K562 (cell line): Measurements from ENCODE around the gene NUP155. TPM values are rescaled to one million over a fixed set of nuclear protein-coding genes. Genes with fewer than 3 reads are reported as not detected.

Experiments used
- ATAC-seq: fragments of 200-7000 bp; cut with Tn5 transposase; 3 replicates; pipeline ENCODE4 v1.9.1; 2020; ENCODE audit warnings: moderate library complexity
- BruUV-seq: library from RNA; stranded (reverse); fragments of 400-500 nt; replicated peaks from 2 replicates; lab custom pipeline; 2021; lab: Mats Ljungman, UMichigan
- CTCF ChIA-PET: fragments of 300-600 bp; formaldehyde crosslinking; extraction: SDS; loops from one replicate; lab custom pipeline; 2021; ENCODE audit warnings: low intra/inter-chr PET ratio; lab: Yijun Ruan, JAX
- POLR2A ChIA-PET: fragments of 300-600, 350-650 bp; sonication (Branson Sonifier 250); formaldehyde crosslinking; extraction: SDS; loops from one replicate; lab custom pipeline; 2021; ENCODE audit warnings: antibody characterized with exemption, inconsistent platforms; lab: Yijun Ruan, JAX
- DNase-seq, 4 experiments: peaks; one replicate each; pipeline versions ENCODE4 v3.0.0 to v3.0.0-alpha.2; 2011 to 2018; ENCODE audit warnings: low spot score in 3 of 4, mixed read lengths in 3 of 4; ENCODE audit errors: extremely low read depth in 1 of 4
- FAIRE-seq: peaks from 2 replicates; lab custom pipeline; 2011; peaks lifted over from hg19 to GRCh38; lab: Jason Lieb, UNC
- H2AFZ ChIP-seq: 2 replicates; pipeline ENCODE4 v1.6.0; 2011; ENCODE audit warnings: low read depth, low read length, control low read depth, inconsistent platforms
- H3K27ac ChIP-seq: fragments of 200-600 bp; 3 replicates; pipeline ENCODE4 v1.8.0; 2011; ENCODE audit warnings: low read depth, mild to moderate bottlenecking, control low read depth, inconsistent platforms, low read length, moderate library complexity, mixed read lengths; ENCODE audit errors: extremely low read depth
- H3K27me3 ChIP-seq, 2 experiments: fragments of 300-600 bp in 1 of 2; 2 replicates in 1 of 2; 3 replicates in 1 of 2; pipeline versions ENCODE4 v1.6.0 to v1.8.0; 2011; ENCODE audit warnings: inconsistent platforms in 2 of 2, low read length in 2 of 2, mild to moderate bottlenecking in 1 of 2, mixed read lengths in 1 of 2, moderate library complexity in 1 of 2; ENCODE audit not compliant: control insufficient read depth in 2 of 2, insufficient read depth in 2 of 2
- H3K36me3 ChIP-seq: fragments of 300-600 bp; 3 replicates; pipeline ENCODE4 v1.8.0; 2011; ENCODE audit warnings: mild to moderate bottlenecking, low read length, inconsistent platforms; ENCODE audit not compliant: control insufficient read depth, insufficient read depth
- H3K4me1 ChIP-seq, 2 experiments: fragments of 200-600 bp in 1 of 2; replicated peaks in 1 of 2; 2 replicates in 1 of 2; 3 replicates in 1 of 2; pipeline versions ENCODE4 v1.5.1 to v1.8.0; 2011; ENCODE audit warnings: inconsistent platforms in 2 of 2, low read length in 2 of 2, mild to moderate bottlenecking in 1 of 2, mixed read lengths in 1 of 2, moderate library complexity in 1 of 2; ENCODE audit not compliant: control insufficient read depth in 2 of 2, insufficient read depth in 2 of 2
- H3K4me2 ChIP-seq: 2 replicates; pipeline ENCODE4 v1.6.1; 2011; ENCODE audit warnings: low read length, control low read depth, inconsistent platforms, mixed read lengths; ENCODE audit not compliant: insufficient read depth
- H3K4me3 ChIP-seq: fragments of 200-600 bp; sonication (generic), shearing (Covaris generic); 2 replicates; pipeline ENCODE4 v1.5.1; 2016; ENCODE audit warnings: control low read depth, inconsistent platforms
- H3K79me2 ChIP-seq: fragments of 200-600 bp; 3 replicates; pipeline ENCODE4 v1.8.0; 2011; ENCODE audit warnings: low read length, inconsistent platforms; ENCODE audit not compliant: control insufficient read depth, insufficient read depth
- H3K9ac ChIP-seq, 2 experiments: 2 replicates each; pipeline versions ENCODE4 v1.6.0 to v1.6.1; 2011; ENCODE audit warnings: low read depth in 2 of 2, low read length in 2 of 2, control low read depth in 1 of 2, inconsistent platforms in 1 of 2, mild to moderate bottlenecking in 1 of 2, mixed read lengths in 1 of 2; ENCODE audit not compliant: insufficient read depth in 1 of 2
- H3K9me1 ChIP-seq: one replicate; pipeline ENCODE4 v1.6.0; 2011; ENCODE audit warnings: inconsistent platforms, mild to moderate bottlenecking, low read length, moderate library complexity; ENCODE audit not compliant: control insufficient read depth, insufficient read depth
- H3K9me3 ChIP-seq: replicated peaks from 2 replicates; pipeline ENCODE4 v1.5.1; 2011; ENCODE audit warnings: low read depth, low read length, inconsistent platforms; ENCODE audit not compliant: control insufficient read depth, insufficient read depth
- H4K20me1 ChIP-seq: replicated peaks from 2 replicates; pipeline ENCODE4 v1.6.1; 2011; ENCODE audit warnings: low read length, inconsistent platforms, mixed read lengths; ENCODE audit not compliant: control insufficient read depth, insufficient read depth
- BHLHE40 ChIP-seq: IDR thresholded peaks from 2 replicates; pipeline ENCODE4 v1.6.1; 2011; ENCODE audit warnings: low read length, improper control_type of control experiment
- KHSRP ChIP-seq: fragments of 450-650 bp; IDR thresholded peaks from 2 replicates; pipeline ENCODE4 v1.6.1; 2017
- MAFK ChIP-seq: IDR thresholded peaks from 2 replicates; pipeline ENCODE4 v1.6.1; 2011; ENCODE audit warnings: low read length, improper control_type of control experiment
- POU5F1 ChIP-seq: fragments of 150-350 bp; IDR thresholded peaks from 2 replicates; pipeline ENCODE4 v1.6.1; 2014; ENCODE audit warnings: borderline replicate concordance, low read length, low read depth, mild to moderate bottlenecking; ENCODE audit not compliant: partially characterized antibody
- SMARCA4 ChIP-seq: fragments of 450-650 bp; IDR thresholded peaks from 2 replicates; pipeline ENCODE4 v1.6.1; 2016
- ZBTB49 ChIP-seq: sonication (generic); formaldehyde crosslinking; IDR thresholded peaks from 2 replicates; pipeline ENCODE4 v1.8.0; 2022; ENCODE audit warnings: missing genetic modification reagents, mild to moderate bottlenecking, borderline replicate concordance
- ZNF224 ChIP-seq: sonication (generic); formaldehyde crosslinking; IDR thresholded peaks from 2 replicates; pipeline ENCODE4 v1.8.0; 2022; ENCODE audit warnings: mild to moderate bottlenecking, missing genetic modification reagents
- ZNF785 ChIP-seq: fragments of 250-450 bp; sonication (Bioruptor Pico); IDR thresholded peaks from 2 replicates; pipeline ENCODE4 v1.4.0; 2020; ENCODE audit warnings: mild to moderate bottlenecking
- WGBS: fragments of 100-300 bp; shearing (Covaris generic); methylation state at CpG from one replicate; pipeline ENCODE4 v1.1.6; 2016; ENCODE audit warnings: low coverage, mixed read lengths; ENCODE audit not compliant: insufficient coverage; ENCODE audit errors: missing lambda C conversion rate; 5-methylcytosine and 5-hydroxymethylcytosine counted together
- in situ Hi-C: fragments of 300-500 bp; cut with MboI; formaldehyde crosslinking; loops from 4 replicates; pipeline ENCODE4 v1.15.0; 2018; ENCODE audit warnings: inconsistent platforms, mixed read lengths
- intact Hi-C: fragments of 100-400 bp; cut with micrococcal nuclease; formaldehyde crosslinking; loops from 2 replicates; pipeline ENCODE4 v1.14.2; 2022
- polyA plus RNA-seq, 8 experiments: library from polyadenylated mRNA; depleted of rRNA in 4 of 8; stranded (reverse) in 5 of 8; unstranded in 3 of 8; fragments of >200 nt; fragmentation: Nextera tagmentation in 2 of 8; fragmentation: Illumina TruSeq in 1 of 8; extraction: Ambion mirVana in 2 of 8; extraction: Trizol in 1 of 8; gene quantifications; 2 replicates each; pipeline versions ENCODE4 v1.2.1 to v1.2.3, GENCODE V29; 2011 to 2014; ENCODE audit warnings: inconsistent platforms in 1 of 8, missing spikeins in 1 of 8
- total RNA-seq, 7 experiments: library from RNA; depleted of rRNA in 6 of 7; stranded (reverse); fragments of >200 nt in 6 of 7; fragmentation: Illumina TruSeq in 2 of 7; extraction: Trizol in 2 of 7; gene quantifications; 2 replicates each; pipeline versions ENCODE4 v1.2.1 to v1.2.3, GENCODE V29; 2011 to 2021; ENCODE audit warnings: low replicate concordance in 1 of 7

Gene NUP155
- total and polyA plus RNA-seq, 9 of the 15 experiments (the other 6 are each of a cell fraction or from before 2014, with no cell fraction given) = 39.3 to 130 (median 77.0) TPM

- POLR2A ChIA-PET = interaction anchor here (0.5 to 1.0 kb wide), 2 partner anchors 10 to 518 kb away, joined by 3 to 4 read pairs; no protein-coding TSS in a partner anchor
- Histone ChIP-seq H3K79me2 (no peaks in the 10 kb centered on the region), H3K36me3 (no peaks in the 10 kb centered on the region), H3K4me2 (no peak overlapping the region), H3K27me3 (peaks cover 19 to 42% of the 10 kb centered on the region in 2 experiments), H4K20me1 (no peaks in the 10 kb centered on the region), H3K9ac (no peak overlapping the region), H3K9me1 (no peaks in the 10 kb centered on the region), H3K9me3 (no peaks in the 10 kb centered on the region), H2AFZ (no peak overlapping the region), H3K4me1 (peaks cover 0 to 8% of the 10 kb centered on the region in 2 experiments; a peak in 1 of 5 replicates), H3K4me3 (no peak overlapping the region), H3K27ac (no peak overlapping the region)
- BruUV-seq = no TSS peak
- DNase-seq = no peak
- no peak for FAIRE-seq
- 13% methylated on average over 19 of the region's 19 CpGs for WGBS
- in situ Hi-C loops = no loop called here
- no peak for ATAC-seq
- intact Hi-C loops = no loop called here
- TF ChIP-seq POU5F1 (no peak), SMARCA4 (no peak), ZNF785 (CRISPR knock-in tag) (no peak), ZNF224 (CRISPR knock-in tag) (no peak), KHSRP (no peak)
- CTCF ChIA-PET = no interaction called here
Measured at GRCh38 chr5:37248421-37248969, 122.4 kb downstream of the NUP155 start.

- Histone ChIP-seq H3K79me2 (no peaks in the 10 kb centered on the region), H3K4me1 (peaks cover 0 to 8% of the 10 kb centered on the region in 2 experiments; a peak in 1 of 5 replicates), H3K4me3 (no peak overlapping the region), H3K9ac (no peak overlapping the region), H3K9me1 (no peaks in the 10 kb centered on the region), H2AFZ (no peak overlapping the region), H3K36me3 (no peaks in the 10 kb centered on the region), H3K27me3 (peaks cover 19 to 42% of the 10 kb centered on the region in 2 experiments), H4K20me1 (no peaks in the 10 kb centered on the region), H3K27ac (no peak overlapping the region), H3K9me3 (no peaks in the 10 kb centered on the region), H3K4me2 (no peak overlapping the region)
- no peak for TF ChIP-seq BHLHE40
- no peak for TF ChIP-seq MAFK
- TF ChIP-seq ZBTB49 (CRISPR knock-in tag) = no peak
- no peak for ATAC-seq
- POLR2A ChIA-PET = no interaction called here
- in situ Hi-C loops (no loop called here), intact Hi-C loops (no loop called here)
- FAIRE-seq = peak; percentile 11
- DNase-seq = no peak
- CTCF ChIA-PET = no interaction called here
- 1% methylated on average over 4 of the region's 4 CpGs for WGBS
- BruUV-seq = no TSS peak
Measured at GRCh38 chr5:37247496-37247895, 123.4 kb downstream of the NUP155 start.
